ENCODE data around the gene SMPDL3A. TPM values are rescaled to one million over a fixed set of nuclear protein-coding genes. Genes with fewer than 3 reads are reported as not detected.

SMPDL3A gene, protein sequence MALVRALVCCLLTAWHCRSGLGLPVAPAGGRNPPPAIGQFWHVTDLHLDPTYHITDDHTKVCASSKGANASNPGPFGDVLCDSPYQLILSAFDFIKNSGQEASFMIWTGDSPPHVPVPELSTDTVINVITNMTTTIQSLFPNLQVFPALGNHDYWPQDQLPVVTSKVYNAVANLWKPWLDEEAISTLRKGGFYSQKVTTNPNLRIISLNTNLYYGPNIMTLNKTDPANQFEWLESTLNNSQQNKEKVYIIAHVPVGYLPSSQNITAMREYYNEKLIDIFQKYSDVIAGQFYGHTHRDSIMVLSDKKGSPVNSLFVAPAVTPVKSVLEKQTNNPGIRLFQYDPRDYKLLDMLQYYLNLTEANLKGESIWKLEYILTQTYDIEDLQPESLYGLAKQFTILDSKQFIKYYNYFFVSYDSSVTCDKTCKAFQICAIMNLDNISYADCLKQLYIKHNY
- 0.25 and 3.2 TPM in 2 replicates for total RNA-seq (2011; cell fraction: chromatin; rRNA removed; ENCODE audit: low replicate concordance)
- total RNA-seq (2011; cell fraction: nucleolus; rRNA removed), result 0.17 and 0.53 TPM in 2 replicates
- total RNA-seq (2011; cell fraction: nucleoplasm; rRNA removed), result 0.44 and 0.92 TPM in 2 replicates
- total RNA-seq (2014; rRNA removed), result 0.23 and 0.53 TPM in 2 replicates
- total RNA-seq (2014; rRNA removed; fragmentation: Illumina TruSeq; extraction: Trizol), result 0.87 and 0.99 TPM in 2 replicates
- 0.49 and 0.54 TPM in 2 replicates for total RNA-seq (2015; rRNA removed; fragmentation: Illumina TruSeq; extraction: Trizol)
- 0.81 and 0.91 TPM in 2 replicates for total RNA-seq (2021)
- polyA plus RNA-seq (2011; rRNA removed), result 0.28 and 0.65 TPM in 2 replicates
- polyA plus RNA-seq (2011; cell fraction: cytosol; rRNA removed), result 0.22 and 0.63 TPM in 2 replicates
- polyA plus RNA-seq (2011; cell fraction: nucleus; rRNA removed), result 0.34 and 0.63 TPM in 2 replicates
- polyA plus RNA-seq (2012), result 0.64 and 1.3 TPM in 2 replicates
- polyA plus RNA-seq (2014; fragmentation: Illumina TruSeq; extraction: Trizol), result 0.43 and 0.64 TPM in 2 replicates
- polyA plus RNA-seq (2014; fragmentation: Nextera tagmentation; extraction: Ambion mirVana), result under 1 TPM; 0.14 to 0.27 TPM
- polyA plus RNA-seq (2014; rRNA removed), result 0.34 and 1.1 TPM in 2 replicates
- 0.25 and 0.45 TPM in 2 replicates for polyA minus RNA-seq (2011; rRNA and poly(A)+ RNA removed)
- polyA minus RNA-seq (2011; cell fraction: cytosol; rRNA and poly(A)+ RNA removed), result not detected in 2 replicates
- polyA minus RNA-seq (2011; cell fraction: nucleus; rRNA and poly(A)+ RNA removed), result 0.54 TPM in 1 of 2 replicates, not detected in the other
- percentile 47 among the genes with signal in this experiment for Bru-seq, nascent RNA
- BruChase-seq, experiment 1, labeled RNA remaining after a 2-hour chase, result percentile 50 among the genes with signal in this experiment
- BruChase-seq, experiment 2, labeled RNA remaining after a 6-hour chase, result percentile 47 among the genes with signal in this experiment
- long read RNA-seq, experiment 1, partial matches to known transcripts, result 0 of 1 reads
- long read RNA-seq, experiment 1, other reads (novel, unspliced or antisense), result 0 of 1 reads
- long read RNA-seq, experiment 2, result 0 reads
- long read RNA-seq, experiment 3, partial matches to known transcripts, result 0 of 1 reads
- long read RNA-seq, experiment 3, other reads (novel, unspliced or antisense), result 1 of 1 reads

GRCh38 chr6:122789182-122790027 is at the start of gene SMPDL3A:
Gene SMPDL3A (plus strand): TSS chr6:122789258. CDS start chr6:122789347, 89 bp downstream.
- no peaks in the 10 kb centered on the region for H3K36me3 ChIP-seq (ENCODE audit: control insufficient read depth, insufficient read depth, low read length)
- H3K9me1 ChIP-seq (ENCODE audit: control insufficient read depth, insufficient read depth, low read length), result no peaks in the 10 kb centered on the region
- H2AFZ ChIP-seq (ENCODE audit: low read depth, low read length), result peak within 1 kb of the TSS; percentile 99
- ChIA-PET POLR2A (interaction anchor here (0.8 kb wide), 1 partner anchor 77 kb away, joined by 3 read pairs; no protein-coding TSS in a partner anchor), CTCF (ENCODE audit: low intra/inter-chr PET ratio) (no interaction called here)
- DNase-seq (ENCODE audit: extremely low read depth in 1 of 4, low spot score in 3 of 4) (peak; percentile 55 to 63 (median 58)), ATAC-seq (peak; percentile 89), FAIRE-seq (no peak)
- H3K4me2 ChIP-seq (ENCODE audit: insufficient read depth, low read length), result peak within 1 kb of the TSS; percentile 92
- in situ Hi-C loops (cut with MboI), result no loop called here
- H3K79me2 ChIP-seq (ENCODE audit: control insufficient read depth, insufficient read depth, low read length), result no peaks in the 10 kb centered on the region
- H3K27me3 ChIP-seq (ENCODE audit: control insufficient read depth in 2 of 2, insufficient read depth in 2 of 2, low read length in 2 of 2), result peaks cover 2 to 11% of the 10 kb centered on the region in 2 experiments; a peak in 3 of 5 replicates
- peak within 1 kb of the TSS; percentile 76 to 93 for H3K9ac ChIP-seq (ENCODE audit: insufficient read depth in 1 of 2, low read depth in 2 of 2, low read length in 2 of 2)
- H3K4me3 ChIP-seq, result peak within 1 kb of the TSS; percentile 70
- WGBS (ENCODE audit: insufficient coverage, low coverage, missing lambda C conversion rate), result under 1% methylated on average over 69 of the region's 71 CpGs
- intact Hi-C loops (cut with micrococcal nuclease), result loop anchor here (2.0 kb wide), 1 partner anchor 49 kb away; no protein-coding TSS in a partner anchor
- TSS peak; percentile 36 for BruUV-seq (replicated peaks)
- no peaks in the 10 kb centered on the region for H4K20me1 ChIP-seq (replicated peaks; ENCODE audit: control insufficient read depth, insufficient read depth, low read length)
- H3K4me1 ChIP-seq (replicated peaks in 1 of 2; ENCODE audit: control insufficient read depth in 2 of 2, insufficient read depth in 2 of 2, low read length in 2 of 2), result peaks cover 6 to 9% of the 10 kb centered on the region in 2 experiments; a peak in 4 of 5 replicates
- no peaks in the 10 kb centered on the region for H3K9me3 ChIP-seq (replicated peaks; ENCODE audit: control insufficient read depth, insufficient read depth, low read depth, low read length)
- H3K27ac ChIP-seq (ENCODE audit: extremely low read depth, low read depth, low read length), result peak within 1 kb of the TSS; percentile 39
- TF ChIP-seq GABPA (tag; conservative IDR thresholded peaks at IDR 0.05; ENCODE audit: low read depth) (peak; percentile 69), CHAMP1 (IDR thresholded peaks at IDR 0.05) (no peak), ZNF274 (IDR thresholded peaks at IDR 0.05; ENCODE audit: borderline replicate concordance, low read depth, low read length) (no peak), FOXM1 (IDR thresholded peaks at IDR 0.05; ENCODE audit: low read depth) (no peak), FOXM1 (CRISPR knock-in tag; IDR thresholded peaks at IDR 0.05; ENCODE audit: low read depth) (no peak), MAZ (CRISPR knock-in tag; conservative IDR thresholded peaks at IDR 0.05 in 1 of 2, IDR thresholded peaks at IDR 0.05 in 1 of 2) (peak; percentile 30 to 47; a peak in 3 of 4 replicates), BRF1 (IDR thresholded peaks at IDR 0.05; ENCODE audit: borderline replicate concordance, extremely low read depth, insufficient read length) (no peak), CCNT2 (IDR thresholded peaks at IDR 0.05; ENCODE audit: borderline replicate concordance, extremely low read depth, insufficient read length, low read depth, low read length) (no peak)
- TF ChIP-seq, protein P1, sequence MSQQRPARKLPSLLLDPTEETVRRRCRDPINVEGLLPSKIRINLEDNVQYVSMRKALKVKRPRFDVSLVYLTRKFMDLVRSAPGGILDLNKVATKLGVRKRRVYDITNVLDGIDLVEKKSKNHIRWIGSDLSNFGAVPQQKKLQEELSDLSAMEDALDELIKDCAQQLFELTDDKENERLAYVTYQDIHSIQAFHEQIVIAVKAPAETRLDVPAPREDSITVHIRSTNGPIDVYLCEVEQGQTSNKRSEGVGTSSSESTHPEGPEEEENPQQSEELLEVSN (IDR thresholded peaks at IDR 0.05; ENCODE audit: borderline replicate concordance in 1 of 2, extremely low read depth in 1 of 2, insufficient read depth in 1 of 2, insufficient read length in 1 of 2, low read depth in 1 of 2, low read length in 1 of 2, poor library complexity in 1 of 2, severe bottlenecking in 1 of 2), result peak; percentile 22 to 24
